ENCODE results near the gene FSTL4. TPM values are rescaled to one million over a fixed set of nuclear protein-coding genes. Genes with fewer than 3 reads are reported as not detected.

FSTL4 gene
- polyA plus RNA-seq, 1 donor (not counting 4 experiments of a cell fraction or from before 2014, with no cell fraction given), result 1.7 TPM

- TF ChIP-seq CTCF (optimal IDR thresholded peaks at IDR 0.05 in 1 of 3, IDR thresholded peaks at IDR 0.05 in 1 of 3, conservative IDR thresholded peaks at IDR 0.05 in 1 of 3; ENCODE audit: extremely low read depth in 1 of 3, insufficient read depth in 2 of 3, low read length in 3 of 3) (no peak), EZH2 (IDR thresholded peaks at IDR 0.05; ENCODE audit: low read length) (no peak)
- Histone ChIP-seq H3K4me2 (ENCODE audit: control insufficient read depth, extremely low read depth, insufficient read depth, low read depth, low read length) (no peak overlapping the region), H2AFZ (ENCODE audit: control insufficient read depth, low read length) (no peak overlapping the region), H3K36me3 (ENCODE audit: control insufficient read depth in 2 of 2, extremely low read depth in 1 of 2, insufficient read depth in 2 of 2, low read length in 2 of 2) (no peaks in the 10 kb centered on the region), H3K4me1 (ENCODE audit: control insufficient read depth, extremely low read depth, insufficient read depth, low read length) (peaks cover 5% of the 10 kb centered on the region), H4K20me1 (ENCODE audit: control insufficient read depth, extremely low read depth, insufficient read depth, low read length) (no peaks in the 10 kb centered on the region), H3K4me3 (ENCODE audit: control insufficient read depth in 2 of 3, extremely low read depth in 1 of 3, insufficient read depth in 2 of 3, low read depth in 1 of 3, low read length in 3 of 3) (no peak overlapping the region), H3K27ac (ENCODE audit: control insufficient read depth, insufficient read depth, low read length) (no peak overlapping the region), H3K9me3 (ENCODE audit: control insufficient read depth, low read depth, low read length) (no peaks in the 10 kb centered on the region), H3K27me3 (ENCODE audit: control insufficient read depth, extremely low read depth, insufficient read depth, low read length) (no peaks in the 10 kb centered on the region), H3K79me2 (ENCODE audit: control insufficient read depth, insufficient read depth, low read length) (no peaks in the 10 kb centered on the region), H3K9ac (ENCODE audit: control insufficient read depth, extremely low read depth, insufficient read depth, low read length) (no peak overlapping the region), H3K9me1 (ENCODE audit: control insufficient read depth, extremely low read depth, insufficient read depth, low read length) (no peaks in the 10 kb centered on the region)
- no peak for DNase-seq (ENCODE audit: low read depth, low spot score)
- no peak for FAIRE-seq
- dilution Hi-C loops (cut with MboI; ENCODE audit: extremely low pct_ligation_motif_present, low sequenced_read_pairs), result no loop called here
Measured at GRCh38 chr5:133254803-133255202, 357.5 kb downstream of the FSTL4 start.

DNA sequence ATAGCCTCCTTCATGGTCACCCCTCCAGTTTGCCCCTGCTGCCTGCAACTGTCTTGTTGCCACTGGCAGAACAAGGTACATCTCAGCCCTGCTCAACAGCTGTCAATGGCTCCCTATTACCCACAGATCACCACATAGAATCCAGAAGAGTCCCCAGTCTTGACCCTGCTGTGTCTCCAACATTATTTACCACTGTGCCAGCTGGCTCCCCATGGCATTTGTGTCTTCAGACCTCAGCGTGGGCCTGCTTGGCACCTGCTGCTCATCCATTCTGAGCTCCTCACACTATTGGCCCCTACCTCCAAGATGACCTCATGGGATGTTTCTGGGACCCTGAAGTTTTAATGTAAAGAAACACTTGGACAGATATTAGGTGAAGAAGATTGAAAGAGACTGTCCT is 358.7 kb downstream of the FSTL4 start:
- H3K27ac ChIP-seq (ENCODE audit: control insufficient read depth, insufficient read depth, low read length), result no peak overlapping the region
- no peaks in the 10 kb centered on the region for H3K79me2 ChIP-seq (ENCODE audit: control insufficient read depth, insufficient read depth, low read length)
- no peaks in the 10 kb centered on the region for H3K9me3 ChIP-seq (ENCODE audit: control insufficient read depth, low read depth, low read length)
- peaks cover 5% of the 10 kb centered on the region for H3K4me1 ChIP-seq (ENCODE audit: control insufficient read depth, extremely low read depth, insufficient read depth, low read length)
- H2AFZ ChIP-seq (ENCODE audit: control insufficient read depth, low read length), result no peak overlapping the region
- no peaks in the 10 kb centered on the region for H3K9me1 ChIP-seq (ENCODE audit: control insufficient read depth, extremely low read depth, insufficient read depth, low read length)
- H3K9ac ChIP-seq (ENCODE audit: control insufficient read depth, extremely low read depth, insufficient read depth, low read length), result no peak overlapping the region
- H3K36me3 ChIP-seq (ENCODE audit: control insufficient read depth in 2 of 2, extremely low read depth in 1 of 2, insufficient read depth in 2 of 2, low read length in 2 of 2), result no peaks in the 10 kb centered on the region
- no peak overlapping the region for H3K4me3 ChIP-seq (ENCODE audit: control insufficient read depth in 2 of 3, extremely low read depth in 1 of 3, insufficient read depth in 2 of 3, low read depth in 1 of 3, low read length in 3 of 3)
- H3K4me2 ChIP-seq (ENCODE audit: control insufficient read depth, extremely low read depth, insufficient read depth, low read depth, low read length), result no peak overlapping the region
- H4K20me1 ChIP-seq (ENCODE audit: control insufficient read depth, extremely low read depth, insufficient read depth, low read length), result no peaks in the 10 kb centered on the region
- DNase-seq (ENCODE audit: low read depth, low spot score) (no peak), FAIRE-seq (no peak)
- dilution Hi-C loops (cut with MboI; ENCODE audit: extremely low pct_ligation_motif_present, low sequenced_read_pairs), result no loop called here
- TF ChIP-seq EZH2 (IDR thresholded peaks at IDR 0.05; ENCODE audit: low read length) (no peak), CTCF (optimal IDR thresholded peaks at IDR 0.05 in 1 of 3, IDR thresholded peaks at IDR 0.05 in 1 of 3, conservative IDR thresholded peaks at IDR 0.05 in 1 of 3; ENCODE audit: extremely low read depth in 1 of 3, insufficient read depth in 2 of 3, low read length in 3 of 3) (no peak)
- H3K27me3 ChIP-seq (ENCODE audit: control insufficient read depth, extremely low read depth, insufficient read depth, low read length), result no peaks in the 10 kb centered on the region

Data from keratinocyte (primary cell).